ENCODE data around the gene RAF1.

DNA sequence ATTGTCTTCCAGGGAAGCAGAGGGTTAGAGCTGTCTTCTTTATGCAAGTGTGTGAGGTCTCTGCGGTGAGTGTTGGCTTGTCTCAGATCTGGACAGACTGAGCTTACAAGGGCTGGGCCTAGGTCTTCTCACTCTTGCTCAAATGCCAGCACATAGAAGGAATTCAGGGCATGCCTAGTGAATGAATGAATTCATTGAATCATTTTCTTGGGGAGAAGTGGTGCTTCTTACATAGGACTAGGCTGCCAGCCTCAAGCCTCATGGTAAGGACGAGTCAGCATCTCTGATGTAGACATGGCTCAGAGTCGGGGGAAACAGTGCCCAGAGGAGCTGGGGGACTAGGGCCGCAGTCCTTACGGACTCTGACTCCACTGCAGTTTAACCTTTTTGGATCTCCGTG lies 89.8 kb downstream of the RAF1 start:
- TF ChIP-seq POLR2AphosphoS5 (IDR thresholded peaks at IDR 0.05; ENCODE audit: low read depth, low read length) = no peak
- TF ChIP-seq CTCF (IDR thresholded peaks at IDR 0.05; ENCODE audit: control extremely low read depth in 1 of 3, insufficient read depth in 1 of 3, low read depth in 1 of 3, low read length in 3 of 3) = no peak
- no peak for TF ChIP-seq RAD21 (IDR thresholded peaks at IDR 0.05 in 1 of 2, conservative IDR thresholded peaks at IDR 0.05 in 1 of 2; ENCODE audit: low read depth in 2 of 2, low read length in 2 of 2)
- TF ChIP-seq EZH2 (IDR thresholded peaks at IDR 0.05; ENCODE audit: low read depth, low read length, severe bottlenecking) = no peak
- no peak for TF ChIP-seq TCF12 (IDR thresholded peaks at IDR 0.05; ENCODE audit: low read depth, low read length)
- TF ChIP-seq, protein P1, sequence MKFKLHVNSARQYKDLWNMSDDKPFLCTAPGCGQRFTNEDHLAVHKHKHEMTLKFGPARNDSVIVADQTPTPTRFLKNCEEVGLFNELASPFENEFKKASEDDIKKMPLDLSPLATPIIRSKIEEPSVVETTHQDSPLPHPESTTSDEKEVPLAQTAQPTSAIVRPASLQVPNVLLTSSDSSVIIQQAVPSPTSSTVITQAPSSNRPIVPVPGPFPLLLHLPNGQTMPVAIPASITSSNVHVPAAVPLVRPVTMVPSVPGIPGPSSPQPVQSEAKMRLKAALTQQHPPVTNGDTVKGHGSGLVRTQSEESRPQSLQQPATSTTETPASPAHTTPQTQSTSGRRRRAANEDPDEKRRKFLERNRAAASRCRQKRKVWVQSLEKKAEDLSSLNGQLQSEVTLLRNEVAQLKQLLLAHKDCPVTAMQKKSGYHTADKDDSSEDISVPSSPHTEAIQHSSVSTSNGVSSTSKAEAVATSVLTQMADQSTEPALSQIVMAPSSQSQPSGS (IDR thresholded peaks at IDR 0.05; ENCODE audit: low read length) = no peak
- no peak for TF ChIP-seq MAX (IDR thresholded peaks at IDR 0.05)
- no peak for TF ChIP-seq CEBPB (IDR thresholded peaks at IDR 0.05; ENCODE audit: low read depth, low read length)
- no peak for TF ChIP-seq SP1 (IDR thresholded peaks at IDR 0.05; ENCODE audit: low read depth, low read length)
- TF ChIP-seq POLR2A (IDR thresholded peaks at IDR 0.05; ENCODE audit: control extremely low read depth in 1 of 2, low read depth in 2 of 2, low read length in 2 of 2) = no peak
- TF ChIP-seq HDAC2 (IDR thresholded peaks at IDR 0.05; ENCODE audit: borderline replicate concordance in 1 of 2, low read depth in 2 of 2, low read length in 2 of 2) = no peak
- TF ChIP-seq BRCA1 (IDR thresholded peaks at IDR 0.05; ENCODE audit: low read depth, low read length) = no peak
